MM.1S (cell line): Measurements from ENCODE around the gene PEX26.

Source experiments
- DNase-seq: peaks from one replicate; pipeline ENCODE4 v3.0.0-alpha.2; 2015
- H2AFZ ChIP-seq: fragments of 300-600 bp; sonication (generic); 2 replicates; pipeline ENCODE4 v1.6.0; 2016; ENCODE audit warnings: antibody characterized with exemption, low read length
- H3F3A ChIP-seq: fragments of 300-600 bp; sonication (generic); 2 replicates; pipeline ENCODE4 v1.6.1; 2016; ENCODE audit warnings: mild to moderate bottlenecking, antibody characterized with exemption, low read length, moderate library complexity, mixed read lengths; ENCODE audit not compliant: insufficient read depth
- H3K27ac ChIP-seq: fragments of 300-600 bp; sonication (generic); 2 replicates; pipeline ENCODE4 v1.5.1; 2016; ENCODE audit warnings: mild to moderate bottlenecking, low read length
- H3K27me3 ChIP-seq: fragments of 300-600 bp; sonication (generic); replicated peaks from 2 replicates; pipeline ENCODE4 v1.6.0; 2016; ENCODE audit warnings: low read length; ENCODE audit not compliant: insufficient read depth
- H3K36me3 ChIP-seq: fragments of 300-600 bp; sonication (generic); replicated peaks from 2 replicates; pipeline ENCODE4 v1.6.1; 2016; ENCODE audit warnings: mild to moderate bottlenecking, low read length, mixed read lengths; ENCODE audit not compliant: insufficient read depth
- H3K4me1 ChIP-seq: fragments of 300-600 bp; sonication (generic); 2 replicates; pipeline ENCODE4 v1.6.1; 2016; ENCODE audit warnings: low read length, mixed read lengths
- H3K4me2 ChIP-seq: fragments of 300-600 bp; sonication (generic); 2 replicates; pipeline ENCODE4 v1.6.0; 2016; ENCODE audit warnings: low read depth, low read length
- H3K4me3 ChIP-seq: fragments of 300-600 bp; sonication (generic); 2 replicates; pipeline ENCODE4 v1.5.1; 2016; ENCODE audit warnings: low read length, mixed read lengths
- H3K79me2 ChIP-seq: fragments of 300-600 bp; sonication (generic); 2 replicates; pipeline ENCODE4 v1.6.1; 2016; ENCODE audit warnings: mixed run types, low read length, mixed read lengths
- H3K9ac ChIP-seq: fragments of 300-600 bp; sonication (generic); 2 replicates; pipeline ENCODE4 v1.6.1; 2016; ENCODE audit warnings: low read length, mixed read lengths
- H3K9me2 ChIP-seq: fragments of 300-600 bp; sonication (generic); replicated peaks from 2 replicates; pipeline ENCODE4 v1.6.1; 2016; ENCODE audit warnings: mild to moderate bottlenecking, low read length, mixed read lengths; ENCODE audit not compliant: insufficient read depth
- H3K9me3 ChIP-seq: fragments of 300-600 bp; sonication (generic); replicated peaks from 2 replicates; pipeline ENCODE4 v1.6.1; 2016; ENCODE audit warnings: mild to moderate bottlenecking, low read length, mixed read lengths; ENCODE audit not compliant: insufficient read depth
- H4K20me1 ChIP-seq: fragments of 300-600 bp; sonication (generic); 2 replicates; pipeline ENCODE4 v1.6.1; 2016; ENCODE audit warnings: mild to moderate bottlenecking, low read length, moderate library complexity, mixed read lengths; ENCODE audit not compliant: insufficient read depth
- EZH2 ChIP-seq: fragments of 300-600 bp; sonication (generic); optimal IDR thresholded peaks from 2 replicates; pipeline ENCODE3; 2017; ENCODE audit warnings: low read depth, mild to moderate bottlenecking, antibody characterized with exemption, low read length, mixed read lengths
- EZH2phosphoT487 ChIP-seq: fragments of 300-600 bp; sonication (generic); IDR thresholded peaks from 2 replicates; pipeline ENCODE4 v1.6.1; 2018; ENCODE audit warnings: antibody characterized with exemption, low read length
- TF ChIP-seq, protein P1 (sequence below): fragments of 300-600 bp; sonication (generic); IDR thresholded peaks from 2 replicates; pipeline ENCODE4 v1.5.1; 2016; ENCODE audit warnings: antibody characterized with exemption, low read length, mixed read lengths

Gene PEX26

DNA sequence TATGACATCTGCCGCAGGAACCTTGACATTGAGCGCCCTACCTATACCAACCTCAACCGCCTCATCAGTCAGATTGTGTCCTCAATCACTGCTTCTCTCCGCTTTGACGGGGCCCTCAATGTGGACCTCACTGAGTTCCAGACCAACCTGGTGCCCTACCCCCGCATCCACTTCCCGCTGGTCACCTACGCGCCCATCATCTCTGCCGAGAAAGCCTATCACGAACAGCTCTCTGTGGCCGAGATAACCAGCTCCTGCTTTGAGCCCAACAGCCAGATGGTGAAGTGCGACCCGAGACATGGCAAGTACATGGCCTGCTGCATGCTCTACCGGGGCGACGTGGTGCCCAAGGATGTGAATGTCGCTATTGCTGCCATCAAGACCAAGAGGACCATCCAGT lies 48.8 kb downstream of the PEX26 start:
- Histone ChIP-seq H3F3A (no peaks in the 10 kb centered on the region), H2AFZ (no peak overlapping the region), H3K36me3 (no peaks in the 10 kb centered on the region), H4K20me1 (no peaks in the 10 kb centered on the region), H3K9ac (no peak overlapping the region), H3K27me3 (no peaks in the 10 kb centered on the region), H3K27ac (no peak overlapping the region), H3K9me3 (no peaks in the 10 kb centered on the region), H3K4me3 (no peak overlapping the region), H3K4me2 (no peak overlapping the region), H3K79me2 (no peaks in the 10 kb centered on the region), H3K9me2 (no peaks in the 10 kb centered on the region), H3K4me1 (no peaks in the 10 kb centered on the region)
- DNase-seq, result no peak
- no peak for TF ChIP-seq EZH2phosphoT487
- TF ChIP-seq, protein P1, sequence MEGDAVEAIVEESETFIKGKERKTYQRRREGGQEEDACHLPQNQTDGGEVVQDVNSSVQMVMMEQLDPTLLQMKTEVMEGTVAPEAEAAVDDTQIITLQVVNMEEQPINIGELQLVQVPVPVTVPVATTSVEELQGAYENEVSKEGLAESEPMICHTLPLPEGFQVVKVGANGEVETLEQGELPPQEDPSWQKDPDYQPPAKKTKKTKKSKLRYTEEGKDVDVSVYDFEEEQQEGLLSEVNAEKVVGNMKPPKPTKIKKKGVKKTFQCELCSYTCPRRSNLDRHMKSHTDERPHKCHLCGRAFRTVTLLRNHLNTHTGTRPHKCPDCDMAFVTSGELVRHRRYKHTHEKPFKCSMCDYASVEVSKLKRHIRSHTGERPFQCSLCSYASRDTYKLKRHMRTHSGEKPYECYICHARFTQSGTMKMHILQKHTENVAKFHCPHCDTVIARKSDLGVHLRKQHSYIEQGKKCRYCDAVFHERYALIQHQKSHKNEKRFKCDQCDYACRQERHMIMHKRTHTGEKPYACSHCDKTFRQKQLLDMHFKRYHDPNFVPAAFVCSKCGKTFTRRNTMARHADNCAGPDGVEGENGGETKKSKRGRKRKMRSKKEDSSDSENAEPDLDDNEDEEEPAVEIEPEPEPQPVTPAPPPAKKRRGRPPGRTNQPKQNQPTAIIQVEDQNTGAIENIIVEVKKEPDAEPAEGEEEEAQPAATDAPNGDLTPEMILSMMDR, result no peak
- TF ChIP-seq EZH2, result no peak

DNA sequence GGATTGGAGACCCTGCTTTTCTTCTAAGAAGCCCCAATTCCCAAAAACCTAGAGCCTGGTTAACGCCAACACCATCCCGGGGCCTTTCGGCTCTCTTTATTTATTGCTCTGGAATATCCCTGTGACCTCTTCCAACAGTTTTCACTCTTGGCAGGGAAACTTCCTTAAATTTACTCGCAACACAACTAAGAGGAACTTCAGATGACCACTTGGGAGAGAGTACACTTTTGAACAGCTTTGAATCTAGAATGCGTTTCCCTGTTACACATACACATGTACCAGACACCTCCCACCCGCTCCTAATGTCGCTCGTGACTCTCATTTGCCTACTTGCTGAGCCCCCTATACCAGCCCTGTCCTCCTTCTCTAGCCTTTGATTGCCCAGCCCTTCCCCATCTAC lies 52.2 kb downstream of the PEX26 start:
- DNase-seq, result no peak
- no peak overlapping the region for H3K4me2 ChIP-seq
- TF ChIP-seq EZH2phosphoT487 (no peak), EZH2 (no peak)
- TF ChIP-seq, protein P1, result no peak

GRCh38 chr22:18130699-18131429 lies 53.1 kb downstream of the PEX26 start:
- no peaks in the 10 kb centered on the region for H4K20me1 ChIP-seq
- H3K4me2 ChIP-seq, result no peak overlapping the region
- H3K4me1 ChIP-seq, result no peaks in the 10 kb centered on the region
- H3K9me2 ChIP-seq, result no peaks in the 10 kb centered on the region
- no peak overlapping the region for H2AFZ ChIP-seq
- H3K36me3 ChIP-seq, result no peaks in the 10 kb centered on the region
- no peak overlapping the region for H3K4me3 ChIP-seq
- H3K79me2 ChIP-seq, result no peaks in the 10 kb centered on the region
- H3K27me3 ChIP-seq, result no peaks in the 10 kb centered on the region
- H3K27ac ChIP-seq, result no peak overlapping the region
- H3K9ac ChIP-seq, result no peak overlapping the region
- TF ChIP-seq EZH2phosphoT487, result no peak
- no peak for TF ChIP-seq EZH2
- TF ChIP-seq, protein P1, result no peak
- H3K9me3 ChIP-seq, result no peaks in the 10 kb centered on the region
- H3F3A ChIP-seq, result no peaks in the 10 kb centered on the region
- no peak for DNase-seq

More for the DNA sequence above, 52.2 kb downstream of the PEX26 start:
- Histone ChIP-seq H3F3A (no peaks in the 10 kb centered on the region), H3K27me3 (no peaks in the 10 kb centered on the region), H3K27ac (no peak overlapping the region), H2AFZ (no peak overlapping the region), H4K20me1 (no peaks in the 10 kb centered on the region), H3K36me3 (no peaks in the 10 kb centered on the region), H3K9me3 (no peaks in the 10 kb centered on the region), H3K4me3 (no peak overlapping the region), H3K9ac (no peak overlapping the region), H3K79me2 (no peaks in the 10 kb centered on the region), H3K4me1 (no peaks in the 10 kb centered on the region), H3K9me2 (no peaks in the 10 kb centered on the region)
